DND-41 (cell line): Measurements from ENCODE around the gene SEMA6B.

ENCODE experiments used
- ATAC-seq: fragments of 200-7000 bp; cut with Tn5 transposase; 3 replicates; pipeline ENCODE4 v1.9.1; 2021; ENCODE audit warnings: low read depth; ENCODE audit not compliant: insufficient read depth
- DNase-seq: peaks from one replicate; pipeline ENCODE4 v3.0.0-alpha.2; 2020
- H2AFZ ChIP-seq: 2 replicates; pipeline ENCODE4 v1.6.0; 2012; ENCODE audit warnings: low read depth, low read length
- H3K27ac ChIP-seq: 2 replicates; pipeline ENCODE4 v1.5.1; 2012; ENCODE audit warnings: low read length, inconsistent platforms
- H3K27me3 ChIP-seq: fragments of 200-600 bp; sonication (generic); 2 replicates; pipeline ENCODE4 v1.6.0; 2012; ENCODE audit warnings: low read length, mild to moderate bottlenecking, inconsistent platforms; ENCODE audit not compliant: insufficient read depth, poor library complexity
- H3K36me3 ChIP-seq: 2 replicates; pipeline ENCODE4 v1.5.1; 2012; ENCODE audit warnings: low read length, inconsistent platforms; ENCODE audit not compliant: insufficient read depth
- H3K4me1 ChIP-seq: 2 replicates; pipeline ENCODE4 v1.5.1; 2012; ENCODE audit warnings: mild to moderate bottlenecking, low read length; ENCODE audit not compliant: insufficient read depth
- H3K4me2 ChIP-seq: 2 replicates; pipeline ENCODE4 v1.6.0; 2012; ENCODE audit warnings: mild to moderate bottlenecking, moderate library complexity, low read length, inconsistent platforms; ENCODE audit not compliant: insufficient read depth
- H3K4me3 ChIP-seq, 2 experiments: fragments of 200-600 bp in 1 of 2; shearing (Covaris generic) in 1 of 2; 2 replicates each; pipeline ENCODE4 v1.5.1; 2012 to 2016; ENCODE audit warnings: inconsistent platforms in 2 of 2, low read length in 2 of 2, mild to moderate bottlenecking in 2 of 2, low read depth in 1 of 2, moderate library complexity in 1 of 2
- H3K79me2 ChIP-seq: 2 replicates; pipeline ENCODE4 v1.6.0; 2012; ENCODE audit warnings: low read length, inconsistent platforms; ENCODE audit not compliant: insufficient read depth
- H3K9ac ChIP-seq: 2 replicates; pipeline ENCODE4 v1.6.0; 2012; ENCODE audit warnings: low read depth, mild to moderate bottlenecking, inconsistent platforms, low read length, moderate library complexity
- H3K9me3 ChIP-seq: 2 replicates; pipeline ENCODE4 v1.5.1; 2012; ENCODE audit warnings: low read length, moderate library complexity, mild to moderate bottlenecking, inconsistent platforms; ENCODE audit not compliant: insufficient read depth, severe bottlenecking
- H4K20me1 ChIP-seq: 2 replicates; pipeline ENCODE4 v1.6.0; 2012; ENCODE audit warnings: low read length; ENCODE audit not compliant: insufficient read depth
- EZH2 ChIP-seq: IDR thresholded peaks from 3 replicates; pipeline ENCODE4 v1.6.1; 2012; ENCODE audit warnings: borderline replicate concordance, low read depth, mild to moderate bottlenecking, moderate library complexity, low read length, inconsistent platforms; ENCODE audit not compliant: severe bottlenecking
- TF ChIP-seq, protein P1 (sequence below): IDR thresholded peaks from 2 replicates; pipeline ENCODE4 v1.5.1; 2012; ENCODE audit warnings: borderline replicate concordance, low read length, moderate library complexity, mild to moderate bottlenecking; ENCODE audit not compliant: poor library complexity, severe bottlenecking; ENCODE audit errors: extremely low read depth

The SEMA6B gene

DNA sequence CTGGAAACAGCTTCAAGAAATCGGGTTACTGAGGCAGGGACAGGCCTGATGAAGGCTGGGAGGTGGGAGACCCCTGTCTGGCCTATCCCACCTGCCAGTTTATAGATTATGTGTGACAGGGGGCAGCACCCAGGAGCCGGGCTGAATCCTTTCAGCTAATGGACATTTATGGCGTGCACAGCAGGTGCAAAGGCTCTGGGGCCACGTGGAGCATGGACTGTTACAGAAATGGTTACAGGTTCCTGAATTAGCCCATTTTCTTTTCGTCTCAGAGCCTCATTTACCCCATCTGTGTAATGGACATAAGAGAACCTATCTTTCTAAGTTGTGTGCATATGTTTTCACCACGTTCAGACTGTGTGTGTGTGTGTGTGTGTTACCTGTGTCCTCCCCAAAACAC lies 45.4 kb upstream of the SEMA6B start:
- ATAC-seq (no peak), DNase-seq (no peak)
- TF ChIP-seq EZH2, result no peak
- TF ChIP-seq, protein P1, sequence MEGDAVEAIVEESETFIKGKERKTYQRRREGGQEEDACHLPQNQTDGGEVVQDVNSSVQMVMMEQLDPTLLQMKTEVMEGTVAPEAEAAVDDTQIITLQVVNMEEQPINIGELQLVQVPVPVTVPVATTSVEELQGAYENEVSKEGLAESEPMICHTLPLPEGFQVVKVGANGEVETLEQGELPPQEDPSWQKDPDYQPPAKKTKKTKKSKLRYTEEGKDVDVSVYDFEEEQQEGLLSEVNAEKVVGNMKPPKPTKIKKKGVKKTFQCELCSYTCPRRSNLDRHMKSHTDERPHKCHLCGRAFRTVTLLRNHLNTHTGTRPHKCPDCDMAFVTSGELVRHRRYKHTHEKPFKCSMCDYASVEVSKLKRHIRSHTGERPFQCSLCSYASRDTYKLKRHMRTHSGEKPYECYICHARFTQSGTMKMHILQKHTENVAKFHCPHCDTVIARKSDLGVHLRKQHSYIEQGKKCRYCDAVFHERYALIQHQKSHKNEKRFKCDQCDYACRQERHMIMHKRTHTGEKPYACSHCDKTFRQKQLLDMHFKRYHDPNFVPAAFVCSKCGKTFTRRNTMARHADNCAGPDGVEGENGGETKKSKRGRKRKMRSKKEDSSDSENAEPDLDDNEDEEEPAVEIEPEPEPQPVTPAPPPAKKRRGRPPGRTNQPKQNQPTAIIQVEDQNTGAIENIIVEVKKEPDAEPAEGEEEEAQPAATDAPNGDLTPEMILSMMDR, result no peak
- no peak overlapping the region for H3K4me2 ChIP-seq
- H3K4me3 ChIP-seq, result no peak overlapping the region
- H3K79me2 ChIP-seq, result no peaks in the 10 kb centered on the region
- no peak overlapping the region for H3K27ac ChIP-seq
- no peaks in the 10 kb centered on the region for H3K36me3 ChIP-seq
- H3K4me1 ChIP-seq, result no peaks in the 10 kb centered on the region
- H3K9me3 ChIP-seq, result no peaks in the 10 kb centered on the region
- H2AFZ ChIP-seq, result no peak overlapping the region
- no peaks in the 10 kb centered on the region for H4K20me1 ChIP-seq
- H3K9ac ChIP-seq, result no peak overlapping the region
- no peaks in the 10 kb centered on the region for H3K27me3 ChIP-seq

DNA sequence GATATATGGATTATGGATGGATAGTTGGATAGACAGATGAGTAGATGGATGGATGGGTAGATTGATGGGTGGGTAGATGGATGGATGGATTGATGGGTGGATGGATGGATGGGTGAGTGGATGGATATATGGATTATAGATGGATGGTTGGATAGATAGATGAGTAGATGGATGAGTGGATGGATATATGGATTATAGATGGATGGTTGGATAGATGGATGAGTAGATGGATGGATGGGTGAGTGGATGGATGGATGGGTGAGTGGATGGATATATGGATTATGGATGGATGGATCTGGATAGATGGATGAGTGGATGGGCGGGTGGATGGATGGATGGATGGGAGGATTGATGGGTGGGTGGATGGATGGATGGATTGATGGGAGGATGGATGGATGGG lies 43.4 kb upstream of the SEMA6B start:
- no peaks in the 10 kb centered on the region for H3K79me2 ChIP-seq
- no peaks in the 10 kb centered on the region for H3K36me3 ChIP-seq
- TF ChIP-seq, protein P1, result no peak
- TF ChIP-seq EZH2, result no peak
- no peak overlapping the region for H3K9ac ChIP-seq
- no peak overlapping the region for H2AFZ ChIP-seq
- no peak for ATAC-seq
- no peak overlapping the region for H3K4me3 ChIP-seq
- no peak overlapping the region for H3K4me2 ChIP-seq
- DNase-seq, result no peak
- no peaks in the 10 kb centered on the region for H4K20me1 ChIP-seq
- H3K27ac ChIP-seq, result no peak overlapping the region
- H3K27me3 ChIP-seq, result no peaks in the 10 kb centered on the region
- peaks cover 4% of the 10 kb centered on the region for H3K4me1 ChIP-seq
- no peaks in the 10 kb centered on the region for H3K9me3 ChIP-seq

DNA sequence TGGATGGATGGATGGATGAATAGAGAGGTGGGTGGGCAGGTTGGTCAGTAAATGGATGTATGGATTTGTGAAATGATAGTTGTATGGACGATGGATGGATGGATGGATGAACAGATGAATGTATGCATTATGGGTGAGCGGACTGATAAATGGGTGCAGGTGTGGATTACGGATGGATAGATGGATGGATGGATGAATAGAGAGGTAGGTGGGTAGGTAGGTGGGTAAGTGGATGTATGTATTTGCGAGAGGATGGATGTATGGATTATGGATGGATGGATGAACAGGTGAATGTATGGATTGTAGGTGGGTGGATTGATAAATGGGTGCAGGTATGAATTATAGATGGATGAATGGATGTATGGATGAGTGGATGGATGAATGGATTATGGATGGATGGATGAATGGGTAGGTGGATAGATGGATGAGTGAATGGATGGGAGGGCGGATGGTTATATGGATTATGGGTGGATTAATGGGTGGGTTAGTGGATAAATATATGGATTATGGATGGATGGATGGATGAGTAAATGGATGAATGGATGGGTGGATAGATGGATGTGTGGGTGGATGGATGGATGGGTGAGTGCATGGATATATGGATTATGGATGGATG lies 42.8 kb upstream of the SEMA6B start:
- no peak for ATAC-seq
- H3K4me3 ChIP-seq, result no peak overlapping the region
- H3K36me3 ChIP-seq, result no peaks in the 10 kb centered on the region
- no peak overlapping the region for H3K27ac ChIP-seq
- H4K20me1 ChIP-seq, result no peaks in the 10 kb centered on the region
- no peak overlapping the region for H3K9ac ChIP-seq
- H3K79me2 ChIP-seq, result no peaks in the 10 kb centered on the region
- TF ChIP-seq, protein P1, result no peak
- TF ChIP-seq EZH2, result no peak
- DNase-seq, result no peak
- H3K9me3 ChIP-seq, result no peaks in the 10 kb centered on the region
- no peak overlapping the region for H2AFZ ChIP-seq
- H3K27me3 ChIP-seq, result no peaks in the 10 kb centered on the region
- no peak overlapping the region for H3K4me2 ChIP-seq
- H3K4me1 ChIP-seq, result peaks cover 8% of the 10 kb centered on the region

DNA sequence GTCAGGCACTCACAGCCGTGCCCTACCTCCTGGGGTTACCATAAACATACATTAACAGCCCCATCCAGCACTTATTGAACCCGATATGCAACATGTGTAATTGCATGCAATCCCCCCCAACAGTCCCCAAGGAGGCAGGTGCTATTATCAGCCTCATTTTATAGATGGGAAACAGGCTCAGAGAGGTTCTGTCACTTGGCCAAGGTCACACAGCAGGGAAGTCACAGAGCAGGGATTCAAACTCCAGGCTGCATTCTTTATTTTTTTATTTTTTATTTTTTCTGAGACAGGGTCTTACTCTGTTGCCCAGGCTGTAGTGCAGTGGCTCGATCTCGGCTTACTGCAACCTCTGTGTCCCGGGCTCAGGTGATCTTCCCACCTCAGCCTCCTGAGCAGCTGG lies 41.4 kb upstream of the SEMA6B start:
- no peak overlapping the region for H3K9ac ChIP-seq
- TF ChIP-seq, protein P1, result no peak
- TF ChIP-seq EZH2, result no peak
- H3K27ac ChIP-seq, result no peak overlapping the region
- no peaks in the 10 kb centered on the region for H3K27me3 ChIP-seq
- DNase-seq, result no peak
- H4K20me1 ChIP-seq, result no peaks in the 10 kb centered on the region
- no peaks in the 10 kb centered on the region for H3K36me3 ChIP-seq
- ATAC-seq, result no peak
- H3K4me2 ChIP-seq, result no peak overlapping the region
- peaks cover 8% of the 10 kb centered on the region for H3K4me1 ChIP-seq
- H3K4me3 ChIP-seq, result no peak overlapping the region
- no peaks in the 10 kb centered on the region for H3K79me2 ChIP-seq
- no peaks in the 10 kb centered on the region for H3K9me3 ChIP-seq
- no peak overlapping the region for H2AFZ ChIP-seq
